Ascending aorta (tissue), 2 donors: ENCODE measurements around the gene AGBL5. TPM values are rescaled to one million over a fixed set of nuclear protein-coding genes. Genes with fewer than 3 reads are reported as not detected.

Experiments used
- DNase-seq, 2 donors: peaks; one replicate each; pipeline ENCODE4 v3.0.0-alpha.2; 2019; ENCODE audit warnings: low spot score in 2 of 2
- H3K27ac ChIP-seq, 2 donors: fragments of 200-600 bp; sonication (generic); one replicate each; pipeline ENCODE4 v1.5.1; 2016 to 2017; ENCODE audit warnings: mild to moderate bottlenecking in 1 of 2
- H3K27me3 ChIP-seq: fragments of 200-600 bp; sonication (generic); one replicate; pipeline ENCODE4 v1.5.1; 2017
- H3K36me3 ChIP-seq, 2 donors: fragments of 200-600 bp; sonication (generic); one replicate each; pipeline ENCODE4 v1.5.1; 2016
- H3K4me1 ChIP-seq, 2 donors: fragments of 200-600 bp; sonication (generic); one replicate each; pipeline ENCODE4 v1.5.1; 2016 to 2017; ENCODE audit warnings: mild to moderate bottlenecking in 1 of 2
- H3K4me3 ChIP-seq, 2 donors: fragments of 200-600 bp; sonication (generic); one replicate each; pipeline ENCODE4 v1.5.1; 2016 to 2017; ENCODE audit warnings: mild to moderate bottlenecking in 1 of 2
- H3K9me3 ChIP-seq, 2 donors: fragments of 200-600 bp; sonication (generic); one replicate each; pipeline ENCODE4 v1.5.1; 2016
- CTCF ChIP-seq, 3 experiments: fragments of 200-600 bp in 2 of 3; fragments of 450-650 bp in 1 of 3; sonication (generic) in 2 of 3; IDR thresholded peaks; one replicate each; pipeline ENCODE4 v1.5.1; 2016 to 2019; ENCODE audit warnings: antibody characterized with exemption in 3 of 3, mild to moderate bottlenecking in 1 of 3, moderate library complexity in 1 of 3
- intact Hi-C: fragments of 100-400 bp; cut with DNase I; formaldehyde crosslinking; loops from one replicate; pipeline ENCODE4 v1.15.1; 2023
- total RNA-seq: library from RNA; depleted of rRNA; stranded (reverse); fragments of >200 nt; gene quantifications from one replicate; pipeline ENCODE4 v1.1.0, GENCODE V29; 2016

The AGBL5 gene
- total RNA-seq, 1 donor from 2014 or later: 2.1 TPM

- Histone ChIP-seq H3K4me3 (peak overlapping the region; percentile 81 to 91), H3K9me3 (no peaks in the 10 kb centered on the region), H3K27ac (peak overlapping the region; percentile 94 to 97), H3K27me3 (no peaks in the 10 kb centered on the region), H3K36me3 (peaks cover 0 to 33% of the 10 kb centered on the region in 2 donors), H3K4me1 (peaks cover 11 to 50% of the 10 kb centered on the region in 2 donors)
- peak in 1 of 2 donors; percentile 57 for DNase-seq
- no peak for TF ChIP-seq CTCF (IDR thresholded peaks at IDR 0.05)
- intact Hi-C loops: loop anchor here (1.0 to 10.0 kb wide), 4 partner anchors 11 to 306 kb away; partner anchors contain the start of genes KHK, SLC35F6 and TMEM214
These were observed 19.3 kb downstream of the AGBL5 start for GRCh38 chr2:27070653-27071276.

DNA sequence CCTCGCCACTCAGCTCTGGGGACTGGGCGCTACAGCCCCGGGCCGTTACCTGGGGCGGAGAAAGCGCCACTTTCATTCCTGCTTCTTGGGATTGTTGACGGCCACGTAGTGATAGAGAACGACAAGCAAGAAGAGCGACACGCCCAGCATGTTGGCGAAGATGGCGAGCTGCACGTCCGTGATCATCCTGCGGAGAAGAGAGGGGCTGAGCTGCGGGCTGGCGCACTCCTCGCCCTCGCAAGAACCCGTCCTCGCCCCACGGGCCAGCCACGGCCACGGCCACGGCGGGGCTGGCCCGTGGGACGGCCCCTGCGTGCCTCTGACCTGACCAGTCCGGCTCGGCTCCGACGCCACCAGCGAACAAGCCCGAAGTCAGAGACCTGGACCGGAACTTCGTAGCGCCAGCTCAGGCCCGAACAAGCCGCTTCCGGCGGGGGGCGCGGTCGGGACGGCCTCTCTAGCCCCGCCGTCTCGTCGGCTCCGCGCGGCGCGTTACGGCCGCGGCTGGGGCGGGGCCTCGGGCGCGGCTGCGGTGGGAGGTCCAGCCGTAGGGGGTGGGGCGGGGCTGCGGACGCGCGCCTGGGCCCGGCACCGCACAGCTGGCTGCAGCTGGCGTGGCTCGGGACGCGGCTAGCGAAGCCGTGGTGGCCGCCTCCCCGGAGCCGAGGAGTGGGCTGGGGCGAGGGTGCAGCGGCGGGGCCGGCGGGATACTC is 20.0 kb downstream of the AGBL5 start, which contains the start of gene OST4:
OST4 (minus strand) TSS at position 378 of the 713 bp plus-strand sequence.
- Histone ChIP-seq H3K4me1 (peaks cover 11 to 50% of the 10 kb centered on the region in 2 donors), H3K36me3 (peaks cover 0 to 26% of the 10 kb centered on the region in 2 donors), H3K9me3 (no peaks in the 10 kb centered on the region), H3K27ac (peak within 1 kb of the TSS; percentile 94 to 97), H3K27me3 (no peaks in the 10 kb centered on the region), H3K4me3 (peak within 1 kb of the TSS; percentile 81 to 91)
- peak; percentile 78 to 97 for DNase-seq
- intact Hi-C loops: loop anchor here (1.0 to 10.0 kb wide), 4 partner anchors 10 to 307 kb away; partner anchors contain the start of genes KHK, SLC35F6 and TMEM214
- TF ChIP-seq CTCF (IDR thresholded peaks at IDR 0.05): peak in 1 of 3 experiments; percentile 16

GRCh38 chr2:27071990-27072830 is 20.7 kb downstream of the AGBL5 start:
- DNase-seq: peak in 1 of 2 donors; percentile 88
- intact Hi-C loops: loop anchor here (1.0 to 10.0 kb wide), 5 partner anchors 9 to 307 kb away; partner anchors contain the start of genes KHK, SLC35F6 and TMEM214

DNA sequence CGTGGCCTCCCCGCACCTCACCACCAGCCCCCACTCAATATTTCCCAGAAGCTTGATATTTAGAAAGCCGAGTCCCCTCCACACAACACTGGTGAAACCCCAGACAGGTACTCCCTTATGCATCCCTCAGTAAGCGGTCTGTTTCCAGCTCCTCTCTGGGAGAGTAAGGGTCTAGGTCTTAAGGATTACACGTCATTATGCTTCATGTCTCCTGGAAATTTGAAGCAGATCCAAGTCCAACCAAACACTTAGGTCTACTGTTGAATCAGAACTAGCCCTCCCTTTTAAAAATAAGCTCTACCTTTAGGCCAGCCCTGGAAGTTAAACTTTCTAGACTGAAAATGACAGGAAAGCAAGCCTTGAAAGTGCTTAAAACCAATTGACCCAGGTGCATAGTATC is 21.5 kb downstream of the AGBL5 start:
- H3K36me3 ChIP-seq: peaks cover 0 to 16% of the 10 kb centered on the region in 2 donors
- no peak for TF ChIP-seq CTCF (IDR thresholded peaks at IDR 0.05)
- peaks cover 11 to 53% of the 10 kb centered on the region in 2 donors for H3K4me1 ChIP-seq
- intact Hi-C loops: loop anchor here (1.0 to 10.0 kb wide), 3 partner anchors 23 to 308 kb away; partner anchors contain the start of genes SLC35F6 and TMEM214
- no peaks in the 10 kb centered on the region for H3K27me3 ChIP-seq
- peak overlapping the region; percentile 89 to 97 for H3K27ac ChIP-seq
- H3K9me3 ChIP-seq: no peaks in the 10 kb centered on the region
- no peak for DNase-seq
- H3K4me3 ChIP-seq: peak overlapping the region in 1 of 2 donors; percentile 81

More at GRCh38 chr2:27071990-27072830, 20.7 kb downstream of the AGBL5 start:
- Histone ChIP-seq H3K36me3 (peaks cover 0 to 23% of the 10 kb centered on the region in 2 donors), H3K9me3 (no peaks in the 10 kb centered on the region), H3K4me1 (peaks cover 11 to 50% of the 10 kb centered on the region in 2 donors), H3K27me3 (no peaks in the 10 kb centered on the region), H3K4me3 (peak overlapping the region; percentile 81 to 91), H3K27ac (peak overlapping the region; percentile 89 to 97)
- TF ChIP-seq CTCF (IDR thresholded peaks at IDR 0.05): no peak

- Histone ChIP-seq H3K36me3 (peaks cover 0 to 9% of the 10 kb centered on the region in 2 donors), H3K27me3 (no peaks in the 10 kb centered on the region), H3K4me3 (no peak overlapping the region), H3K27ac (peak overlapping the region; percentile 89 to 97), H3K4me1 (peaks cover 11 to 52% of the 10 kb centered on the region in 2 donors), H3K9me3 (no peaks in the 10 kb centered on the region)
- intact Hi-C loops: loop anchor here (5.0 to 10.0 kb wide), 2 partner anchors 41 to 309 kb away; partner anchors contain the start of genes SLC35F6 and TMEM214
- TF ChIP-seq CTCF (IDR thresholded peaks at IDR 0.05): no peak
- no peak for DNase-seq
These were observed 22.3 kb downstream of the AGBL5 start for GRCh38 chr2:27073782-27074181.
